HepG2 (cell line): ENCODE data around the gene GGNBP2. TPM values are rescaled to one million over a fixed set of nuclear protein-coding genes. Genes with fewer than 3 reads are reported as not detected.

Experiments
- CTCF ChIP-seq: sonication (generic); formaldehyde crosslinking; IDR thresholded peaks from 2 replicates; pipeline ENCODE4 v1.5.0; 2020; ENCODE audit warnings: mild to moderate bottlenecking, missing genetic modification reagents, moderate library complexity
- FUBP1 ChIP-seq: sonication (generic); formaldehyde crosslinking; IDR thresholded peaks from 2 replicates; pipeline ENCODE4 v1.5.1; 2020; ENCODE audit warnings: missing genetic modification reagents, mild to moderate bottlenecking, borderline replicate concordance
- HOXD1 ChIP-seq: sonication (generic); formaldehyde crosslinking; IDR thresholded peaks from 2 replicates; pipeline ENCODE4 v1.5.0; 2020; ENCODE audit warnings: missing genetic modification reagents
- NKX3-1 ChIP-seq: sonication (generic); formaldehyde crosslinking; IDR thresholded peaks from 2 replicates; pipeline ENCODE4 v1.5.0; 2020; ENCODE audit warnings: missing genetic modification reagents
- NR2F6 ChIP-seq, 2 experiments: IDR thresholded peaks; 2 replicates each; pipeline ENCODE4 v1.6.1; 2016; ENCODE audit warnings: antibody characterized with exemption in 1 of 2, mild to moderate bottlenecking in 1 of 2
- PRDM15 ChIP-seq: sonication (generic); formaldehyde crosslinking; IDR thresholded peaks from 2 replicates; pipeline ENCODE4 v1.4.0; 2020; ENCODE audit warnings: missing genetic modification reagents
- XRCC5 ChIP-seq: fragments of 200-400 bp; formaldehyde crosslinking; optimal IDR thresholded peaks from 2 replicates; pipeline ENCODE3; 2017; ENCODE audit warnings: mild to moderate bottlenecking, low read length
- ZMYM4 ChIP-seq: sonication (generic); formaldehyde crosslinking; IDR thresholded peaks from 2 replicates; pipeline ENCODE4 v1.8.1; 2023; ENCODE audit warnings: mild to moderate bottlenecking, missing genetic modification reagents
- ZNF18 ChIP-seq: sonication (generic); formaldehyde crosslinking; IDR thresholded peaks from 2 replicates; pipeline ENCODE4 v1.8.0; 2022; ENCODE audit warnings: mild to moderate bottlenecking, missing genetic modification reagents; ENCODE audit not compliant: insufficient replicate concordance
- ZNF333 ChIP-seq: sonication (generic); formaldehyde crosslinking; IDR thresholded peaks from 2 replicates; pipeline ENCODE4 v1.4.0; 2020; ENCODE audit warnings: mild to moderate bottlenecking, missing genetic modification reagents, borderline replicate concordance
- ZNF646 ChIP-seq: sonication (generic); formaldehyde crosslinking; IDR thresholded peaks from 2 replicates; pipeline ENCODE4 v1.9.0; 2021; ENCODE audit warnings: mild to moderate bottlenecking, missing genetic modification reagents
- ZNF670 ChIP-seq: sonication (generic); formaldehyde crosslinking; IDR thresholded peaks from 2 replicates; pipeline ENCODE4 v1.8.0; 2022; ENCODE audit warnings: mild to moderate bottlenecking, missing genetic modification reagents, borderline replicate concordance
- ZNF737 ChIP-seq: sonication (generic); formaldehyde crosslinking; IDR thresholded peaks from 2 replicates; pipeline ENCODE4 v1.5.0; 2020; ENCODE audit warnings: missing genetic modification reagents, mild to moderate bottlenecking, borderline replicate concordance
- polyA plus RNA-seq, 8 experiments: library from polyadenylated mRNA; depleted of rRNA in 3 of 8; stranded (reverse) in 7 of 8; unstranded in 1 of 8; fragments of >200 nt; fragmentation: Illumina TruSeq in 4 of 8; extraction: Trizol in 4 of 8; gene quantifications; 2 replicates each; pipeline versions ENCODE4 v1.2.1 to v1.2.3, GENCODE V29; 2011 to 2016; ENCODE audit warnings: low read depth in 4 of 8, missing spikeins in 1 of 8, mixed read lengths in 1 of 8; ENCODE audit not compliant: insufficient read depth in 1 of 8
- total RNA-seq, 5 experiments: library from RNA; depleted of rRNA; stranded (reverse); fragments of >200 nt; fragmentation: Illumina TruSeq; extraction: Trizol; gene quantifications; 2 replicates each; pipeline ENCODE4 v1.2.3, GENCODE V29; 2016; ENCODE audit warnings: low read depth in 1 of 5

Gene GGNBP2
- total and polyA plus RNA-seq, 2 of the 13 experiments (the other 11 are each of a cell fraction or from before 2014, with no cell fraction given) = 53.3 to 84.2 TPM

- peak; percentile 20; the same call in 1 of the 2 replicates for TF ChIP-seq PRDM15 (CRISPR knock-in tag)
- no peak for TF ChIP-seq NKX3-1 (CRISPR knock-in tag)
- TF ChIP-seq ZMYM4 = no peak
- no peak for TF ChIP-seq XRCC5
- no peak for TF ChIP-seq FUBP1 (CRISPR knock-in tag)
- TF ChIP-seq ZNF18 (CRISPR knock-in tag) = no peak
- 0 out of 2 replicates have a peak, but pooled peaks have one; percentile 10 for TF ChIP-seq ZNF737
- 0 out of 2 replicates have a peak, but pooled peaks have one; percentile 6 for TF ChIP-seq CTCF (CRISPR knock-in tag)
- 0 out of 2 replicates have a peak, but pooled peaks have one; percentile 58 for TF ChIP-seq ZNF646 (CRISPR knock-in tag)
- 0 out of 2 replicates have a peak, but pooled peaks have one; percentile 3 for TF ChIP-seq HOXD1 (CRISPR knock-in tag)
- 0 out of 2 replicates have a peak, but pooled peaks have one; percentile 11 for TF ChIP-seq ZNF333 (CRISPR knock-in tag)
- no peak for TF ChIP-seq NR2F6 (IDR thresholded peaks at IDR 0.05)
- TF ChIP-seq NR2F6 (CRISPR knock-in tag; IDR thresholded peaks at IDR 0.05) = no peak
- 0 out of 2 replicates have a peak, but pooled peaks have one; percentile 29 for TF ChIP-seq ZNF670 (CRISPR knock-in tag)
These were observed 744 bp upstream of the GGNBP2 start (continued) for GRCh38 chr17:36544044-36544306.
